Tibial nerve (tissue), 4 donors: ENCODE measurements around the gene SLC35F3. TPM values are rescaled to one million over a fixed set of nuclear protein-coding genes. Genes with fewer than 3 reads are reported as not detected.

Source experiments
- DNase-seq, 2 donors: peaks; one replicate each; pipeline ENCODE4 v3.0.0-alpha.2; 2019; ENCODE audit warnings: low spot score in 2 of 2
- H3K27ac ChIP-seq, 4 donors: fragments of 200-600 bp; sonication (generic) in 3 of 4; one replicate each; pipeline ENCODE4 v1.5.1; 2017 to 2019; ENCODE audit warnings: mild to moderate bottlenecking in 1 of 4
- H3K27me3 ChIP-seq, 2 donors: fragments of 200-600 bp; sonication (generic) in 1 of 2; one replicate each; pipeline versions ENCODE4 v1.5.1 to v1.6.0; 2017 to 2019
- H3K36me3 ChIP-seq, 3 donors: fragments of 200-600 bp; sonication (generic); one replicate each; pipeline ENCODE4 v1.5.1; 2018 to 2019
- H3K4me1 ChIP-seq, 4 donors: fragments of 200-600 bp; sonication (generic) in 3 of 4; one replicate each; pipeline ENCODE4 v1.5.1; 2017 to 2019
- H3K4me3 ChIP-seq, 4 donors: fragments of 200-600 bp; sonication (generic) in 3 of 4; one replicate each; pipeline ENCODE4 v1.5.1; 2017 to 2019; ENCODE audit warnings: mild to moderate bottlenecking in 1 of 4, moderate library complexity in 1 of 4
- H3K9me3 ChIP-seq, 4 donors: fragments of 200-600 bp; sonication (generic) in 3 of 4; one replicate each; pipeline ENCODE4 v1.5.1; 2017 to 2019
- CTCF ChIP-seq, 5 experiments: fragments of 200-600 bp in 3 of 5; fragments of 450-650 bp in 2 of 5; sonication (generic) in 3 of 5; IDR thresholded peaks; one replicate each; pipeline ENCODE4 v1.5.1; 2016 to 2019; ENCODE audit warnings: antibody characterized with exemption in 5 of 5, mild to moderate bottlenecking in 3 of 5, moderate library complexity in 2 of 5
- EP300 ChIP-seq, 2 donors: sonication (generic); formaldehyde crosslinking; IDR thresholded peaks; one replicate each; pipeline ENCODE4 v1.6.1; 2017; ENCODE audit warnings: antibody characterized with exemption in 2 of 2, mild to moderate bottlenecking in 1 of 2
- POLR2A ChIP-seq, 2 donors: fragments of 450-650 bp; IDR thresholded peaks; one replicate each; pipeline ENCODE4 v1.6.1; 2017; ENCODE audit warnings: antibody characterized with exemption in 2 of 2, mild to moderate bottlenecking in 2 of 2, moderate library complexity in 2 of 2
- WGBS, 2 donors: methylation state at CpG; one replicate each; pipeline ENCODE4 v1.1.5; 2018; 5-methylcytosine and 5-hydroxymethylcytosine counted together
- total RNA-seq, 4 donors: library from RNA; depleted of rRNA; stranded (reverse); fragments of >200 nt; gene quantifications; one replicate each; pipeline ENCODE4 v1.1.0, GENCODE V29; 2016

SLC35F3 gene
- total RNA-seq, 4 donors from 2014 or later, result 0.90 TPM; not detected in 3

GRCh38 chr1:233897325-233898162, 6.9 kb upstream of the SLC35F3 start:
- Histone ChIP-seq H3K4me1 (no peaks in the 10 kb centered on the region), H3K9me3 (peaks cover 0 to 12% (median 2%) of the 10 kb centered on the region in 4 donors), H3K36me3 (no peaks in the 10 kb centered on the region), H3K27me3 (no peaks in the 10 kb centered on the region), H3K27ac (no peak overlapping the region), H3K4me3 (no peak overlapping the region)
- WGBS, 2 donors, result 78 to 83% methylated on average over 6 of the region's 6 CpGs
- no peak for TF ChIP-seq CTCF (IDR thresholded peaks at IDR 0.05)
- no peak for TF ChIP-seq POLR2A (IDR thresholded peaks at IDR 0.05)
- no peak for TF ChIP-seq EP300 (IDR thresholded peaks at IDR 0.05)
- no peak for DNase-seq

GRCh38 chr1:233901495-233901894, 3.0 kb upstream of the SLC35F3 start:
- peaks cover 0 to 22% (median 2%) of the 10 kb centered on the region in 4 donors for H3K9me3 ChIP-seq
- peaks cover 0 to 10% (median 0%) of the 10 kb centered on the region in 4 donors for H3K4me1 ChIP-seq
- TF ChIP-seq POLR2A (IDR thresholded peaks at IDR 0.05), result no peak
- no peak for TF ChIP-seq EP300 (IDR thresholded peaks at IDR 0.05)
- no peak for TF ChIP-seq CTCF (IDR thresholded peaks at IDR 0.05)
- no peak overlapping the region for H3K4me3 ChIP-seq
- WGBS, 2 donors, result 73 to 78% methylated on average over 3 of the region's 3 CpGs
- peaks cover 0 to 24% of the 10 kb centered on the region in 2 donors for H3K27me3 ChIP-seq
- no peaks in the 10 kb centered on the region for H3K36me3 ChIP-seq
- DNase-seq, result no peak
- no peak overlapping the region for H3K27ac ChIP-seq

GRCh38 chr1:233905416-233906051, 1.1 kb downstream of the SLC35F3 start:
- peaks cover 0 to 14% (median 0%) of the 10 kb centered on the region in 4 donors for H3K9me3 ChIP-seq
- peaks cover 0 to 24% of the 10 kb centered on the region in 2 donors for H3K27me3 ChIP-seq
- peaks cover 0 to 10% (median 0%) of the 10 kb centered on the region in 4 donors for H3K4me1 ChIP-seq
- H3K4me3 ChIP-seq, result no peak overlapping the region
- no peak for DNase-seq
- H3K36me3 ChIP-seq, result no peaks in the 10 kb centered on the region
- H3K27ac ChIP-seq, result no peak overlapping the region
- no peak for TF ChIP-seq CTCF (IDR thresholded peaks at IDR 0.05)
- no peak for TF ChIP-seq POLR2A (IDR thresholded peaks at IDR 0.05)
- no peak for TF ChIP-seq EP300 (IDR thresholded peaks at IDR 0.05)
- WGBS, 2 donors, result 6 to 7% methylated on average over 24 to 34 of the region's 40 CpGs

GRCh38 chr1:233907151-233907550, 2.7 kb downstream of the SLC35F3 start:
- Histone ChIP-seq H3K9me3 (peaks cover 0 to 11% (median 0%) of the 10 kb centered on the region in 4 donors), H3K27ac (no peak overlapping the region), H3K4me3 (no peak overlapping the region), H3K4me1 (peaks cover 0 to 10% (median 0%) of the 10 kb centered on the region in 4 donors), H3K36me3 (no peaks in the 10 kb centered on the region), H3K27me3 (peaks cover 0 to 24% of the 10 kb centered on the region in 2 donors)
- no peak for TF ChIP-seq CTCF (IDR thresholded peaks at IDR 0.05)
- no peak for TF ChIP-seq POLR2A (IDR thresholded peaks at IDR 0.05)
- no peak for TF ChIP-seq EP300 (IDR thresholded peaks at IDR 0.05)
- no peak for DNase-seq

- TF ChIP-seq POLR2A (IDR thresholded peaks at IDR 0.05) (no peak), EP300 (IDR thresholded peaks at IDR 0.05) (no peak), CTCF (IDR thresholded peaks at IDR 0.05) (no peak)
These were observed 3.6 kb downstream of the SLC35F3 start for GRCh38 chr1:233908092-233908491.

More at GRCh38 chr1:233908092-233908491, 3.6 kb downstream of the SLC35F3 start:
- DNase-seq, result no peak
- Histone ChIP-seq H3K27me3 (peaks cover 0 to 24% of the 10 kb centered on the region in 2 donors), H3K27ac (no peak overlapping the region), H3K36me3 (no peaks in the 10 kb centered on the region), H3K4me3 (no peak overlapping the region), H3K4me1 (peaks cover 0 to 10% (median 0%) of the 10 kb centered on the region in 4 donors), H3K9me3 (peaks cover 0 to 10% (median 0%) of the 10 kb centered on the region in 4 donors)
